ENCODE results near the gene CPNE5.

CPNE5 gene

GRCh38 chr6:36715469-36715868, 123.8 kb downstream of the CPNE5 start:
- no peak overlapping the region for H2AFZ ChIP-seq (ENCODE audit: low read depth, low read length)
- no peak overlapping the region for H3K4me3 ChIP-seq (ENCODE audit: low read length)
- H3K27ac ChIP-seq (ENCODE audit: low read length): no peak overlapping the region
- H3K9me3 ChIP-seq (ENCODE audit: insufficient read depth, low read length): no peaks in the 10 kb centered on the region
- no peak overlapping the region for H3K4me2 ChIP-seq (ENCODE audit: low read length)
- no peaks in the 10 kb centered on the region for H3K79me2 ChIP-seq (ENCODE audit: low read length)
- H3K27me3 ChIP-seq (ENCODE audit: low read depth, low read length): no peaks in the 10 kb centered on the region
- no peak overlapping the region for H3K9ac ChIP-seq (ENCODE audit: low read length)
- H4K20me1 ChIP-seq (ENCODE audit: insufficient read depth, low read length): no peaks in the 10 kb centered on the region
- H3K36me3 ChIP-seq (replicated peaks; ENCODE audit: low read depth, low read length): no peaks in the 10 kb centered on the region
- TF ChIP-seq, protein P1, sequence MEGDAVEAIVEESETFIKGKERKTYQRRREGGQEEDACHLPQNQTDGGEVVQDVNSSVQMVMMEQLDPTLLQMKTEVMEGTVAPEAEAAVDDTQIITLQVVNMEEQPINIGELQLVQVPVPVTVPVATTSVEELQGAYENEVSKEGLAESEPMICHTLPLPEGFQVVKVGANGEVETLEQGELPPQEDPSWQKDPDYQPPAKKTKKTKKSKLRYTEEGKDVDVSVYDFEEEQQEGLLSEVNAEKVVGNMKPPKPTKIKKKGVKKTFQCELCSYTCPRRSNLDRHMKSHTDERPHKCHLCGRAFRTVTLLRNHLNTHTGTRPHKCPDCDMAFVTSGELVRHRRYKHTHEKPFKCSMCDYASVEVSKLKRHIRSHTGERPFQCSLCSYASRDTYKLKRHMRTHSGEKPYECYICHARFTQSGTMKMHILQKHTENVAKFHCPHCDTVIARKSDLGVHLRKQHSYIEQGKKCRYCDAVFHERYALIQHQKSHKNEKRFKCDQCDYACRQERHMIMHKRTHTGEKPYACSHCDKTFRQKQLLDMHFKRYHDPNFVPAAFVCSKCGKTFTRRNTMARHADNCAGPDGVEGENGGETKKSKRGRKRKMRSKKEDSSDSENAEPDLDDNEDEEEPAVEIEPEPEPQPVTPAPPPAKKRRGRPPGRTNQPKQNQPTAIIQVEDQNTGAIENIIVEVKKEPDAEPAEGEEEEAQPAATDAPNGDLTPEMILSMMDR (IDR thresholded peaks at IDR 0.05; ENCODE audit: low read depth, low read length): no peak
- no peak for TF ChIP-seq EZH2phosphoT487 (IDR thresholded peaks at IDR 0.05; ENCODE audit: low read depth)
- H3K4me1 ChIP-seq (ENCODE audit: low read length): peaks cover 12% of the 10 kb centered on the region

- no peaks in the 10 kb centered on the region for H3K79me2 ChIP-seq (ENCODE audit: low read length)
- H3K4me1 ChIP-seq (ENCODE audit: low read length): peaks cover 2% of the 10 kb centered on the region
- no peak overlapping the region for H3K27ac ChIP-seq (ENCODE audit: low read length)
- no peaks in the 10 kb centered on the region for H3K27me3 ChIP-seq (ENCODE audit: low read depth, low read length)
- no peak overlapping the region for H2AFZ ChIP-seq (ENCODE audit: low read depth, low read length)
- TF ChIP-seq EZH2phosphoT487 (IDR thresholded peaks at IDR 0.05; ENCODE audit: low read depth): no peak
- TF ChIP-seq, protein P1 (IDR thresholded peaks at IDR 0.05; ENCODE audit: low read depth, low read length): no peak
- H3K9me3 ChIP-seq (ENCODE audit: insufficient read depth, low read length): no peaks in the 10 kb centered on the region
- H4K20me1 ChIP-seq (ENCODE audit: insufficient read depth, low read length): no peaks in the 10 kb centered on the region
- no peak overlapping the region for H3K4me2 ChIP-seq (ENCODE audit: low read length)
- H3K4me3 ChIP-seq (ENCODE audit: low read length): no peak overlapping the region
- H3K9ac ChIP-seq (ENCODE audit: low read length): no peak overlapping the region
- H3K36me3 ChIP-seq (replicated peaks; ENCODE audit: low read depth, low read length): no peaks in the 10 kb centered on the region
Measured at GRCh38 chr6:36714511-36714910, 124.7 kb downstream of the CPNE5 start.

DNA sequence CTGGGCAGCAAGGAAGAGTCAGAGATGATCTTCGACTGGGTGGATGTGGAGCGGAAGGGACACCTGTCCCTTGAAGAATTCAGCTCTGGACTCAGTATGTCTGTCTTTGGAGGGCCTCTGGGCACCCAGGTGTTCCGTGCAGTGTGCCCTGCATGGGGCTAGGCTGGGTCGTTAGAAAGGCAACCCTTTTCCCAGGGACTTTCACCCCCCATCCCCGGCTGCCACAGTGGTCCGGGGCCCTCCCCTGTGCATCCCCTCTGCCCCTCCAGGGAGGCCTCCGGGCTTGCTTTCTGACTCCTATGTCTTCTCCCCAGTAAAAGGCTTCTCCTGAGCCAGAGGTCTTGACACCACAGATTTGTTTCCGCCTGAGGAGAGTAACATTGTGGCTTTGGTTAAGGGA, 125.4 kb downstream of the CPNE5 start:
- no peak overlapping the region for H2AFZ ChIP-seq (ENCODE audit: low read depth, low read length)
- no peaks in the 10 kb centered on the region for H3K9me3 ChIP-seq (ENCODE audit: insufficient read depth, low read length)
- no peaks in the 10 kb centered on the region for H4K20me1 ChIP-seq (ENCODE audit: insufficient read depth, low read length)
- H3K9ac ChIP-seq (ENCODE audit: low read length): no peak overlapping the region
- no peaks in the 10 kb centered on the region for H3K27me3 ChIP-seq (ENCODE audit: low read depth, low read length)
- TF ChIP-seq EZH2phosphoT487 (IDR thresholded peaks at IDR 0.05; ENCODE audit: low read depth): no peak
- TF ChIP-seq, protein P1 (IDR thresholded peaks at IDR 0.05; ENCODE audit: low read depth, low read length): no peak
- no peak overlapping the region for H3K4me2 ChIP-seq (ENCODE audit: low read length)
- no peaks in the 10 kb centered on the region for H3K79me2 ChIP-seq (ENCODE audit: low read length)
- no peak overlapping the region for H3K4me3 ChIP-seq (ENCODE audit: low read length)
- no peak overlapping the region for H3K27ac ChIP-seq (ENCODE audit: low read length)
- H3K36me3 ChIP-seq (replicated peaks; ENCODE audit: low read depth, low read length): no peaks in the 10 kb centered on the region
- H3K4me1 ChIP-seq (ENCODE audit: low read length): no peaks in the 10 kb centered on the region

- H3K27ac ChIP-seq (ENCODE audit: low read length): no peak overlapping the region
- H3K4me3 ChIP-seq (ENCODE audit: low read length): no peak overlapping the region
- no peaks in the 10 kb centered on the region for H3K9me3 ChIP-seq (ENCODE audit: insufficient read depth, low read length)
- no peaks in the 10 kb centered on the region for H4K20me1 ChIP-seq (ENCODE audit: insufficient read depth, low read length)
- no peak overlapping the region for H3K9ac ChIP-seq (ENCODE audit: low read length)
- no peaks in the 10 kb centered on the region for H3K79me2 ChIP-seq (ENCODE audit: low read length)
- no peak for TF ChIP-seq EZH2phosphoT487 (IDR thresholded peaks at IDR 0.05; ENCODE audit: low read depth)
- TF ChIP-seq, protein P1 (IDR thresholded peaks at IDR 0.05; ENCODE audit: low read depth, low read length): no peak
- H3K4me2 ChIP-seq (ENCODE audit: low read length): no peak overlapping the region
- H3K4me1 ChIP-seq (ENCODE audit: low read length): no peaks in the 10 kb centered on the region
- no peak overlapping the region for H2AFZ ChIP-seq (ENCODE audit: low read depth, low read length)
- H3K36me3 ChIP-seq (replicated peaks; ENCODE audit: low read depth, low read length): no peaks in the 10 kb centered on the region
- H3K27me3 ChIP-seq (ENCODE audit: low read depth, low read length): no peaks in the 10 kb centered on the region
Measured at GRCh38 chr6:36712816-36713215, 126.4 kb downstream of the CPNE5 start.

Measured in OCI-LY3 (cell line).